GM18507 (cell line): ENCODE data around the gene TTC14.

ENCODE experiments used
- DNase-seq: peaks from one replicate; pipeline ENCODE4 v3.0.0; 2011; ENCODE audit warnings: low read depth; ENCODE audit not compliant: insufficient read length; ENCODE audit errors: extremely low spot score
- FAIRE-seq: peaks from 2 replicates; lab custom pipeline; 2011; peaks lifted over from hg19 to GRCh38; lab: Jason Lieb, UNC

TTC14 gene

GRCh38 chr3:180624714-180625113 is 22.8 kb downstream of the TTC14 start:
- peak; percentile 76 for FAIRE-seq
- no peak for DNase-seq

DNA sequence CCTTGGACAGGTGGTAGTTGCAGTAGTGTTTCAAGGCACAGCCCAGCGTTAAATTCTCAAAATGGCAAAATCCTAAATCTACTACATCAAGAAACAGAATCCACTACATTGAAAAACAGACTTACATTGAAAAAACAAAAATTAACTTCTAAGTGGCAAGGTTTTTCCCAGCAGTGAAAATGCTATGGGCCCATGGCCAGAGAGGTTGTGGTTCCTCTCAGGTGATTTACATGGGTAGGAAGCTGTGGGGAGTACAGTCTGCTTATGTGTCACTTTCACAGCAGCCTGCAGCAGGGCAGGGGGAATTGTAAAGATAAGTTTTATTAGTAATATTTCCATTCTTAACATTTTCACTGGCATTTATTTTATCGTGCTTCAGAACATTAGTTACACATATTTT is 24.9 kb downstream of the TTC14 start:
- DNase-seq (peak; percentile 20), FAIRE-seq (peak; percentile 86)

GRCh38 chr3:180630371-180630770 is 28.4 kb downstream of the TTC14 start:
- FAIRE-seq (no peak), DNase-seq (no peak)

- no peak for DNase-seq
These were observed 29.4 kb downstream of the TTC14 start for GRCh38 chr3:180631317-180631716.

DNA sequence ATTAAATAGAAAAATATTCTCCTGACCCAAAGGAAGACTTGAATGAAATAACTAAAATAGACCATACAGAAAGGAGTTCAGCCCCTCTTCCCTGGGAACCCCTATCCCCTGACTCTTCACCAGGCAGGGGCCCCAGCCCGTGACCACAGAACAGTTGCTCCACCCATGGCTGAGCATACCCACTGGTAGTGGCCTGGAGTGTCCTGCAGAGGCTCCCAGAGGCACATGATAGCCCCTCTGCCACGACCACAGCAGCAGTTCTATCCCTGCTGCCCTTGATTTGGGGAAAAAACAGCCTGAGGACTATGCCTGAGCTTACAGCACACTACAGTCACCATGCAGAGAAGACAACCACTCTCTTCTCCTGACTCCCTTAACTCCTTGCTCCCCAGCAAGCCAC is 31.8 kb downstream of the TTC14 start:
- FAIRE-seq (no peak), DNase-seq (no peak)

More at GRCh38 chr3:180631317-180631716, 29.4 kb downstream of the TTC14 start:
- no peak for FAIRE-seq

GRCh38 chr3:180640987-180641386 is 39.0 kb downstream of the TTC14 start:
- DNase-seq (no peak), FAIRE-seq (no peak)

DNA sequence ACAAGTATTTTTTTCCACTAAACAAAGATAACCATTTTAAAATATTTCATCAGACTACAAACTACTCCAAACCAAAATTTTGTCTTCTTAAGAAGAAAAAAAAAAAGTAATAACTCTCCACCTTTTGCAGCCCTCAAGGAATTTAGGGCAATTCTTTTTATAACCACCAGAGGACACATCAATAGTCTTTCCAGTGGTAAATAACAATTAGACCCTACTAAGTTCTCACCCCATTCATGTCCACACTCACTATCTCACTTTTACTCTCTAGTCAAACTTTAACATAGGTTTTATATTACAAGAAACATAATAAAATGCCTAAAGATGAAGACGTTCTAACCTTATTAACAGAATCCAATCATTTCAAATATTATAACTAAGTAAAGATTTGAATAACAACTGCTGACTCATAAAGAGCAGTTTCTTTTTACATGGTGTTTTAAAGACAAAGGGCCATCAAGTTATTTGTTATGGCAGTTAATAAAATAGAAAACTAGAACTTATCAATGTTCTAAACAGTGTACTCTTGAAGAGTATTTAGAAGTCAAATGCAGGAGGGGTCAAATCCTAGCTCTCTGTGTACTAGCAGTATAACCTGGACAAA is 44.3 kb downstream of the TTC14 start:
- no peak for FAIRE-seq

GRCh38 chr3:180656406-180656805 is 54.4 kb downstream of the TTC14 start:
- FAIRE-seq (no peak), DNase-seq (no peak)

More for the DNA sequence above, 44.3 kb downstream of the TTC14 start:
- no peak for DNase-seq

DNA sequence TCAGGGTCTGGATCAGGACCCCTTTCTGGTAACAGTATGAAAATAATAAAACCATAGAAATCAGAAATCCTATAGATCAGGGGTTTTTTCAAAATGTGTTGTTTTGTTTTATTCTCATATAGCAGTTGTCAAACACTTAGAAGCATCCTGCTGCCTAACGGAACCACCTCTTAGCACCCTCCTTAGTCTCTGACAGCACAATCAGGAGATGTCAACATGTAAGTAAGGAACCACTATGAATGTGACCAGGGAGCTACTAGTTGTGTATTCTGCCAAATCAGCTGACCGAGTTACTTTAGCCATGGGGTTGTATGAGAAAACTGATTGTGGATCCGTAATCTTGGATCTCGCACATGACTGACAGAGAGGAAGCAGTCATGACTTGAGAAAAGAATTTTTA is 55.1 kb downstream of the TTC14 start:
- DNase-seq (no peak), FAIRE-seq (no peak)
